Caco-2 (cell line): ENCODE results near the gene IGF2. TPM values are rescaled to one million over a fixed set of nuclear protein-coding genes. Genes with fewer than 3 reads are reported as not detected.

Experiments
- BruUV-seq: library from RNA; stranded (reverse); fragments of 400-500 nt; replicated peaks from 2 replicates; lab custom pipeline; 2021; lab: Mats Ljungman, UMichigan
- CTCF ChIA-PET: fragments of 300-600 bp; sonication (Branson Sonifier 250); formaldehyde crosslinking; loops from one replicate; lab custom pipeline; 2022; ENCODE audit warnings: antibody characterized with exemption; lab: Charles Lee
- POLR2A ChIA-PET: fragments of 300-600 bp; sonication (Branson Sonifier 250); formaldehyde crosslinking; loops from one replicate; lab custom pipeline; 2022; ENCODE audit warnings: antibody characterized with exemption; lab: Charles Lee
- DNase-seq, 2 experiments: peaks; one replicate each; pipeline versions ENCODE4 v3.0.0 to v3.0.0-alpha.2; 2020 to 2022
- H3K27me3 ChIP-seq: replicated peaks from 2 replicates; pipeline ENCODE4 v1.6.0; 2011; ENCODE audit warnings: low read length; ENCODE audit not compliant: control insufficient read depth, insufficient read depth
- H3K36me3 ChIP-seq: 2 replicates; pipeline ENCODE4 v1.5.1; 2011; ENCODE audit warnings: low read length; ENCODE audit not compliant: control insufficient read depth, insufficient read depth
- H3K4me1 ChIP-seq: fragments of 250-450 bp; sonication (Bioruptor Pico); 2 replicates; pipeline ENCODE4 v1.5.1; 2020; ENCODE audit warnings: mild to moderate bottlenecking
- H3K4me3 ChIP-seq: 2 replicates; pipeline ENCODE4 v1.5.1; 2011; ENCODE audit warnings: low read depth, mild to moderate bottlenecking, control low read depth, low read length
- H3K9me3 ChIP-seq: fragments of 250-450 bp; sonication (Bioruptor Pico); 2 replicates; pipeline ENCODE4 v1.5.1; 2020; ENCODE audit warnings: mild to moderate bottlenecking, moderate library complexity
- H3K27ac Mint-ChIP-seq: one replicate; pipeline ENCODE4 v1.8.0; 2022; ENCODE audit warnings: mixed read lengths; ENCODE audit not compliant: unreplicated experiment
- H3K27me3 Mint-ChIP-seq: one replicate; pipeline ENCODE4 v1.8.0; 2022; ENCODE audit warnings: mixed read lengths; ENCODE audit not compliant: insufficient read depth, unreplicated experiment
- H3K36me3 Mint-ChIP-seq: one replicate; pipeline ENCODE4 v1.8.0; 2022; ENCODE audit warnings: mild to moderate bottlenecking, mixed read lengths; ENCODE audit not compliant: insufficient read depth, unreplicated experiment
- H3K4me1 Mint-ChIP-seq: one replicate; pipeline ENCODE4 v1.8.0; 2022; ENCODE audit warnings: low read depth, mixed read lengths; ENCODE audit not compliant: unreplicated experiment
- H3K4me3 Mint-ChIP-seq: one replicate; pipeline ENCODE4 v1.8.0; 2022; ENCODE audit warnings: mild to moderate bottlenecking, moderate library complexity, mixed read lengths; ENCODE audit not compliant: unreplicated experiment
- H3K9me3 Mint-ChIP-seq: one replicate; pipeline ENCODE4 v1.8.0; 2022; ENCODE audit warnings: mixed read lengths; ENCODE audit not compliant: unreplicated experiment
- intact Hi-C: fragments of 100-400 bp; cut with micrococcal nuclease; formaldehyde crosslinking; loops from one replicate; pipeline ENCODE4 v1.10.0; 2022; ENCODE audit not compliant: unreplicated experiment
- total RNA-seq: library from RNA; stranded (reverse); gene quantifications from 2 replicates; pipeline ENCODE4 v1.2.3, GENCODE V29; 2022
- TF ChIP-seq, protein P1 (sequence below), 2 experiments: fragments of 200-600 bp in 1 of 2; IDR thresholded peaks; 1 replicate in 1 of 2; 2 replicates in 1 of 2; pipeline versions ENCODE4 v1.5.1 to v1.8.0; 2011 to 2022; ENCODE audit warnings: antibody characterized with exemption in 1 of 2, control low read depth in 1 of 2, inconsistent platforms in 1 of 2, low read depth in 1 of 2, low read length in 1 of 2, mild to moderate bottlenecking in 1 of 2, moderate library complexity in 1 of 2; ENCODE audit not compliant: insufficient read depth in 1 of 2, severe bottlenecking in 1 of 2, unreplicated experiment in 1 of 2

The IGF2 gene
- total RNA-seq, 1 experiment from 2014 or later: 1,397 TPM

DNA sequence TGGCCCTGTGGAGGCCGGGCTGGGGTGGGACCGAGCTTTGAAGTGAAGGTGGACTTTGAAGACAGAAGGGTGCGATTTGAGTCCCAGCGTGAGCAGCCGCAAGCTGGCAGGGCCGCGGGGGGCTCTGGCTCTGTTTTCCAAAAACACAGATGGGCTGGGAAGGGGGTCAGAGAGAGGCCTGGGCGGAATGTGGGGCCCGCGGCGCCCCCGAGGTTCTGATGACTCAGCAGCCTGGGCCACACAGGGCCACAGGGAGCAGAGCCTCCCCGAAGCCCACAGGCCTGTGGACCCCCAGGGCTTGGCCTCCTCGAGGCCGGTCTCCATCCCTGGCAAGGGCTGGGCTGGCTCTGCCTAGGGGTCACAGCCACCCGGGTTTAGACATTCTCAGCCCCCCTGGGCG is 15.7 kb upstream of the IGF2 start:
- no peaks in the 10 kb centered on the region for H3K9me3 ChIP-seq
- DNase-seq: no peak
- Mint-ChIP-seq H3K36me3 (no peaks in the 10 kb centered on the region), H3K9me3 (no peaks in the 10 kb centered on the region), H3K27ac (no peak overlapping the region), H3K4me3 (no peak overlapping the region), H3K4me1 (no peaks in the 10 kb centered on the region), H3K27me3 (no peaks in the 10 kb centered on the region)
- no peaks in the 10 kb centered on the region for H3K36me3 ChIP-seq
- POLR2A ChIA-PET: no interaction called here
- BruUV-seq: no TSS peak
- intact Hi-C loops: no loop called here
- TF ChIP-seq, protein P1, sequence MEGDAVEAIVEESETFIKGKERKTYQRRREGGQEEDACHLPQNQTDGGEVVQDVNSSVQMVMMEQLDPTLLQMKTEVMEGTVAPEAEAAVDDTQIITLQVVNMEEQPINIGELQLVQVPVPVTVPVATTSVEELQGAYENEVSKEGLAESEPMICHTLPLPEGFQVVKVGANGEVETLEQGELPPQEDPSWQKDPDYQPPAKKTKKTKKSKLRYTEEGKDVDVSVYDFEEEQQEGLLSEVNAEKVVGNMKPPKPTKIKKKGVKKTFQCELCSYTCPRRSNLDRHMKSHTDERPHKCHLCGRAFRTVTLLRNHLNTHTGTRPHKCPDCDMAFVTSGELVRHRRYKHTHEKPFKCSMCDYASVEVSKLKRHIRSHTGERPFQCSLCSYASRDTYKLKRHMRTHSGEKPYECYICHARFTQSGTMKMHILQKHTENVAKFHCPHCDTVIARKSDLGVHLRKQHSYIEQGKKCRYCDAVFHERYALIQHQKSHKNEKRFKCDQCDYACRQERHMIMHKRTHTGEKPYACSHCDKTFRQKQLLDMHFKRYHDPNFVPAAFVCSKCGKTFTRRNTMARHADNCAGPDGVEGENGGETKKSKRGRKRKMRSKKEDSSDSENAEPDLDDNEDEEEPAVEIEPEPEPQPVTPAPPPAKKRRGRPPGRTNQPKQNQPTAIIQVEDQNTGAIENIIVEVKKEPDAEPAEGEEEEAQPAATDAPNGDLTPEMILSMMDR (IDR thresholded peaks at IDR 0.05; ENCODE audit: insufficient read depth in 1 of 2, low read depth in 1 of 2, low read length in 1 of 2, severe bottlenecking in 1 of 2, unreplicated experiment in 1 of 2): no peak
- H3K27me3 ChIP-seq: no peaks in the 10 kb centered on the region
- H3K4me1 ChIP-seq: no peaks in the 10 kb centered on the region; the same call in 1 of the 2 replicates
- CTCF ChIA-PET: interaction anchor here (1.6 to 8.1 kb wide), 2 partner anchors 11 to 463 kb away, joined by 3 to 168 read pairs; partner anchors contain the start of gene INS
- no peak overlapping the region for H3K4me3 ChIP-seq

DNA sequence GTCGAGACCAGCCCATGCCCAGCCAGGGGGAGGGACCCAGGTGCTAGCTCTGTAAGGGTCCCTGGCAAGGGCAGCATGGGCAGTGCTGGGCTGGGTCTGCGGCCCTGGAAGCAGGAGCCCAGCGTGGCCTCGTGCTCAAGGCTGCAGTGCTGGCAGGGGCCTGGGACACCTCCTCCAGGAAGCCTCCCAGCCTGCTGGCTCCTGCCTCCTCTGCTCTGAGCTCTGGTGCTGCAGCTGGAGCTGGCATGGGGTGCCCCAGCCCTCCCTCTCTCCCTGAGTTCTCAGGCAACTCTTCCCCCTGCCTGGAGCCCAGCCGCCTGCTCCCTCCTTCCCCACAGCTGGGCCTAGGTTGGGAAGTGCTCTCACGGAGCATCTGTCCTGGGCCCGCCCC is 15.0 kb upstream of the IGF2 start:
- Mint-ChIP-seq H3K4me3 (no peak overlapping the region), H3K36me3 (no peaks in the 10 kb centered on the region), H3K27me3 (no peaks in the 10 kb centered on the region), H3K4me1 (no peaks in the 10 kb centered on the region), H3K9me3 (no peaks in the 10 kb centered on the region), H3K27ac (no peak overlapping the region)
- Histone ChIP-seq H3K36me3 (no peaks in the 10 kb centered on the region), H3K4me1 (no peaks in the 10 kb centered on the region; the same call in 1 of the 2 replicates), H3K4me3 (no peak overlapping the region), H3K9me3 (no peaks in the 10 kb centered on the region), H3K27me3 (no peaks in the 10 kb centered on the region)
- ChIA-PET CTCF (interaction anchor here (0.9 to 8.1 kb wide), 10 partner anchors 12 to 514 kb away, joined by 3 to 188 read pairs (median 14); partner anchors contain the start of gene INS), POLR2A (no interaction called here)
- no peak for DNase-seq
- TF ChIP-seq, protein P1 (IDR thresholded peaks at IDR 0.05; ENCODE audit: insufficient read depth in 1 of 2, low read depth in 1 of 2, low read length in 1 of 2, severe bottlenecking in 1 of 2, unreplicated experiment in 1 of 2): no peak
- no TSS peak for BruUV-seq
- intact Hi-C loops: no loop called here

DNA sequence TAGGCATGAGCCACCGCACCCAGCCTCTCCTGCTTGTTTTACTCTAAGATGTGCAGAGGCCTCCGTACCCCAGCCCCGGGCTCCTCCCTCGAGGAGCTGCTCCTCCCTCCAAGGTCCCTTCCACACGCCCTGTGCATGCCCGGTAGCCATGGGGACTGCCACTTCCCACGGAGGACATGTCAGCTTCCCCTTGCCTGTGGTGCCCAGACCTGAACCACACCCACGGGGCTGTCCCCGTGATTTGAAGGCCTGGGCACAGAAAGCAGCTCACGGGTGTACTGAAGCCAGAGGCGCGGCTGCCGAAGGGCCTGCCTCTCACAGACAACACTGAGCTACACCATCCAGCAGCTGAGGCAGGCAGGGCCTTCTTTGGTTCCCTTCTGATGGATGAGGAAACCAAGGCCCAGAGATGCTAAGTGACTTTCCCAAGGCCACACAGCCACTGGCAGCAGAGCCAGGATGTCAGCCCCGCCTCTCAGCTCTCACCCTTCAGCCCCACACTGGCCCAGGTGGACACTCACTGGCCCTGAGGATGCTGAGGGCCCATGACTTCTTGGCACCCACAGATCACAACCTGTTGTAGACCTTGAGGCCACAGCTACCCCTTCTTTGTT is 14.5 kb upstream of the IGF2 start:
- H3K27me3 ChIP-seq: no peaks in the 10 kb centered on the region

More for the DNA sequence above, 14.5 kb upstream of the IGF2 start:
- Mint-ChIP-seq H3K27me3 (no peaks in the 10 kb centered on the region), H3K4me1 (no peaks in the 10 kb centered on the region), H3K4me3 (no peak overlapping the region), H3K36me3 (no peaks in the 10 kb centered on the region), H3K27ac (no peak overlapping the region), H3K9me3 (no peaks in the 10 kb centered on the region)
- Histone ChIP-seq H3K4me3 (no peak overlapping the region), H3K36me3 (no peaks in the 10 kb centered on the region), H3K9me3 (no peaks in the 10 kb centered on the region), H3K4me1 (no peaks in the 10 kb centered on the region; the same call in 1 of the 2 replicates)
- DNase-seq: no peak
- ChIA-PET CTCF (interaction anchor here (0.9 to 11.5 kb wide), 15 partner anchors 10 to 513 kb away, joined by 3 to 188 read pairs (median 38); partner anchors contain the start of gene INS), POLR2A (interaction anchor here (0.5 kb wide), 1 partner anchor 206 kb away, joined by 3 read pairs; no protein-coding TSS in a partner anchor)
- TF ChIP-seq, protein P1 (IDR thresholded peaks at IDR 0.05; ENCODE audit: insufficient read depth in 1 of 2, low read depth in 1 of 2, low read length in 1 of 2, severe bottlenecking in 1 of 2, unreplicated experiment in 1 of 2): no peak
- intact Hi-C loops: no loop called here
- no TSS peak for BruUV-seq
